AG04449 (cell line): ENCODE results near the gene MIEN1.
"Not testable (repeated sequence)": the region's sequence is repeated elsewhere in the genome, so short reads cannot be mapped to it uniquely, and the experiment has no call there.

ENCODE experiments used
- CTCF ChIA-PET: fragments of 350-600 bp; formaldehyde crosslinking; extraction: SDS; loops from one replicate; lab custom pipeline; 2021; ENCODE audit warnings: antibody characterized with exemption; lab: Yijun Ruan, JAX
- POLR2A ChIA-PET: fragments of 400-600, 350-600 bp; formaldehyde crosslinking; extraction: SDS; loops from one replicate; lab custom pipeline; 2020; ENCODE audit warnings: antibody characterized with exemption, inconsistent platforms; lab: Yijun Ruan, JAX
- DNase-seq: peaks from one replicate; pipeline ENCODE4 v3.0.0-alpha.2; 2010; ENCODE audit warnings: low read depth, low spot score
- H3K4me3 ChIP-seq: 2 replicates; pipeline ENCODE4 v1.5.1; 2011; ENCODE audit warnings: low read depth, mild to moderate bottlenecking, control low read depth, low read length
- TF ChIP-seq, protein P1 (sequence below): IDR thresholded peaks from one replicate; pipeline ENCODE4 v1.5.1; 2011; ENCODE audit warnings: mild to moderate bottlenecking, moderate library complexity, low read length, control low read depth, inconsistent platforms; ENCODE audit not compliant: insufficient read depth; ENCODE audit errors: missing control alignments

Gene MIEN1

DNA sequence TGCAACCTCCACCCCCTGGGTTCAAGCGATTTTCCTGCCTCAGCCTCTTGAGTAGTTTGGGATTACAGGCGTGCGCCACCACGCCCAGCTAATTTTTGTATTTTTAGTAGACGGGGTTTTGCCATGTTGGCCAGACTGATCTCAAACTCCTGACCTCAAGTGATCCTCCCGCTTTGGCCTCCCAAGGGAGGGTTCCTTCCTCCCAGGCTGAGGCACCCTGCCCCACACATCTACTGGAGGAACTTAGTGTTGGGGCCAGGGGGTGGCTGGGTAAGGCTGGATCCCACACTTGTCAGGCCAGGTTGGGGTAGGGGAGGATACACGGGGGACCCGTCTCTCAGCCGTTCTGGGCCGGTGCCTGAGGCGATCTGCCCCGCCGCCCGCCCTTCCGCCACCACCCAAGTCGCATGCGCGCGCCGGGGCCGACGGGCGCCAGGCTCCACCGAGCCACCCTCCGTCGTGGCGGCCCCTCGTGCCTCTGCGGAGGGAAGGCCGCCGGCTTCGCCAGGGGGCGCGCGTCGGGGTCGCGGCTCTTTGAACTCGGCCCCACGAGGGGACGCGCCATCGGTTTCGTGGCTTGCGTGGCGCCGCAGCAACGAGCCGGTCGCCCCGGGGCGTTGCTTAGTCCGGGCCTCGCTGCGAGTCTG, 23.3 kb upstream of the MIEN1 start:
- H3K4me3 ChIP-seq, result peak overlapping the region; percentile 69
- CTCF ChIA-PET, result interaction anchor here (1.4 to 2.4 kb wide), 6 partner anchors 10 to 135 kb away, joined by 5 to 19 read pairs (median 12); partner anchors contain the start of gene MIEN1
- TF ChIP-seq, protein P1, sequence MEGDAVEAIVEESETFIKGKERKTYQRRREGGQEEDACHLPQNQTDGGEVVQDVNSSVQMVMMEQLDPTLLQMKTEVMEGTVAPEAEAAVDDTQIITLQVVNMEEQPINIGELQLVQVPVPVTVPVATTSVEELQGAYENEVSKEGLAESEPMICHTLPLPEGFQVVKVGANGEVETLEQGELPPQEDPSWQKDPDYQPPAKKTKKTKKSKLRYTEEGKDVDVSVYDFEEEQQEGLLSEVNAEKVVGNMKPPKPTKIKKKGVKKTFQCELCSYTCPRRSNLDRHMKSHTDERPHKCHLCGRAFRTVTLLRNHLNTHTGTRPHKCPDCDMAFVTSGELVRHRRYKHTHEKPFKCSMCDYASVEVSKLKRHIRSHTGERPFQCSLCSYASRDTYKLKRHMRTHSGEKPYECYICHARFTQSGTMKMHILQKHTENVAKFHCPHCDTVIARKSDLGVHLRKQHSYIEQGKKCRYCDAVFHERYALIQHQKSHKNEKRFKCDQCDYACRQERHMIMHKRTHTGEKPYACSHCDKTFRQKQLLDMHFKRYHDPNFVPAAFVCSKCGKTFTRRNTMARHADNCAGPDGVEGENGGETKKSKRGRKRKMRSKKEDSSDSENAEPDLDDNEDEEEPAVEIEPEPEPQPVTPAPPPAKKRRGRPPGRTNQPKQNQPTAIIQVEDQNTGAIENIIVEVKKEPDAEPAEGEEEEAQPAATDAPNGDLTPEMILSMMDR, result peak; percentile 10
- DNase-seq, result no peak
- POLR2A ChIA-PET, result interaction anchor here (1.0 kb wide), 1 partner anchor 85 kb away, joined by 3 read pairs; no protein-coding TSS in a partner anchor

DNA sequence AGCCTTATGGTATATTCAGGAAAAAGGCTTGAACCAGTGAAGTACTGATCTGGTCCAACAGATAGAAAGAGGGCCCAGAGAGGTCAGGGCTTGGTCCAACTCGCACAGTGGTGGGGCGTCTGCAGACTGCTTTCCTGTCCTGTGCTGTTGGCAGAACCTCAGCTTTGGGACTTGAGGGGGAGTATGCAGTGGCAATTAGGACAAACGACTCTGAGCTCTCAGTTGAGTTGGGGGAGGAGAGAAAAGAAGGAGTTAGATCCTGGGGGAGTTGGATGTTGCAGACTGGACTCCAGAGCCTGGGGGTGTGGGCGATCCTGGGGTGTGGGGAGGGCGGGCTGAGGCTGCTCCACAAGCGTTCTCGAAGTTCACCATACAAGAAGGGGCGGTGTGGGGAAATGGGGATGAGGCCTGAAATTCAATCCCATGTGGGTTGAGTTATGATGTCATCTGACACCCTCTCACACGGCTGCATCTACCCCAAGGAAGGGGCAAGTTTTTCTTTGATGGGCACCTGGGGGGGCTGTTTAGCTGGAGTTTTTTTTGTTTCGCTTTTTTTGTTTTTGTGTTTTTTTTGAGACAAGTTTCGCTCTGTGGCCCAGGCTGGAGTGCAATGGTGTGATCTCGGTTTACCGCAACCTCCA, 22.0 kb upstream of the MIEN1 start:
- POLR2A ChIA-PET, result interaction anchor here (1.0 kb wide), 1 partner anchor 84 kb away, joined by 3 read pairs; no protein-coding TSS in a partner anchor
- CTCF ChIA-PET, result interaction anchor here (1.1 to 2.4 kb wide), 7 partner anchors 8 to 133 kb away, joined by 3 to 19 read pairs (median 12); partner anchors contain the start of gene MIEN1
- TF ChIP-seq, protein P1, result no peak
- DNase-seq, result no peak
- H3K4me3 ChIP-seq, result no peak overlapping the region

DNA sequence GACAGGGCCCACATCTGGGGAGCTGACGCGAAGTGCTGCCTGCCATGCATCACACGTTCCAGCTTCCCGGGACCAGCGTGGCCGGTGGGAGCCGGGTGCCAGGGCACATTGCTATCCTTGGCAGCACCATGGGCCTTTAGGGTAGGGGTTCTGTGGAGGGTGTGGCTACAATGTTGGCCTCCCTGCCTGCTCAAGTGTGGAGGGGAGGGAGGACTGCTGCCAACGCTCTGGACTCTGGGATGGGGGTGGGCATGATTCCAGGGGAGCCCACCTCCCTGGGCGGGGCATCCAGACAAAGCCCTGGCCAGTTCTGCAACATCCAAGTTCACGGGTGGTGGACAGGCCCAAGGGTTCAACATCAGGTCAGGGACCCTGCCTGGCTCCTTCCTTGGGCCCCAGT, 21.3 kb upstream of the MIEN1 start:
- H3K4me3 ChIP-seq, result no peak overlapping the region
- POLR2A ChIA-PET, result interaction anchor here (0.6 kb wide), 1 partner anchor 79 kb away, joined by 3 read pairs; no protein-coding TSS in a partner anchor
- no peak for DNase-seq
- CTCF ChIA-PET, result interaction anchor here (2.1 to 2.4 kb wide), 3 partner anchors 22 to 131 kb away, joined by 7 to 14 read pairs (median 13); partner anchors contain the start of gene MIEN1
- TF ChIP-seq, protein P1, result no peak

DNA sequence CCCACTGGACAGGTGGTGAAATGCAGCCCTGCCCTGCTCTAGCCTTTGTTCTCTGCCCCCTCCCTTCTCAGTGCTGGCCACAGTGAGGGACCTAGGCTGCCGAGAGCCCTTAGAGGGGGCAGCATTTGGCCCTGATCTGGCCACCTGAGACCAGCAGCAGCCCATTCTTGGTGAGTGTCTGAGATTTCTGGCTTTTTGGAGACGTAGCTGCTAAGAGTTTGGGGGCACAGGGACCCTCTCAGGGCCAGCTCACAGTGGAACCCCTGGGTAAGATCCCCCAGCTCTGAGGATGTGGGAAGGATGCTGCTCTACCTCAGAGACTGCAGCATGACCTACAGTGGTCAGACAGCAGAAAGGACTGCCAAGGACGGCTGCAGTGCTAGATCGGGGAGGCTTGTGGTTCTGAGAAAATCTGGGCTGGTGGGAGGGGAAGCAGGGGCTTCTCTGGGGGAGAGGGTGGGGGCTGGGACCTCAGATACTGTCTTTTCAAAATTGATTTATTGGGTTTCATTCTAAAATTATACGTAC, 20.7 kb upstream of the MIEN1 start:
- CTCF ChIA-PET, result interaction anchor here (2.4 to 3.6 kb wide), 3 partner anchors 128 to 130 kb away, joined by 7 to 13 read pairs (median 11); no protein-coding TSS in a partner anchor
- POLR2A ChIA-PET, result interaction anchor here (0.6 kb wide), 1 partner anchor 80 kb away, joined by 3 read pairs; no protein-coding TSS in a partner anchor
- no peak overlapping the region for H3K4me3 ChIP-seq
- DNase-seq, result no peak
- TF ChIP-seq, protein P1, result no peak

DNA sequence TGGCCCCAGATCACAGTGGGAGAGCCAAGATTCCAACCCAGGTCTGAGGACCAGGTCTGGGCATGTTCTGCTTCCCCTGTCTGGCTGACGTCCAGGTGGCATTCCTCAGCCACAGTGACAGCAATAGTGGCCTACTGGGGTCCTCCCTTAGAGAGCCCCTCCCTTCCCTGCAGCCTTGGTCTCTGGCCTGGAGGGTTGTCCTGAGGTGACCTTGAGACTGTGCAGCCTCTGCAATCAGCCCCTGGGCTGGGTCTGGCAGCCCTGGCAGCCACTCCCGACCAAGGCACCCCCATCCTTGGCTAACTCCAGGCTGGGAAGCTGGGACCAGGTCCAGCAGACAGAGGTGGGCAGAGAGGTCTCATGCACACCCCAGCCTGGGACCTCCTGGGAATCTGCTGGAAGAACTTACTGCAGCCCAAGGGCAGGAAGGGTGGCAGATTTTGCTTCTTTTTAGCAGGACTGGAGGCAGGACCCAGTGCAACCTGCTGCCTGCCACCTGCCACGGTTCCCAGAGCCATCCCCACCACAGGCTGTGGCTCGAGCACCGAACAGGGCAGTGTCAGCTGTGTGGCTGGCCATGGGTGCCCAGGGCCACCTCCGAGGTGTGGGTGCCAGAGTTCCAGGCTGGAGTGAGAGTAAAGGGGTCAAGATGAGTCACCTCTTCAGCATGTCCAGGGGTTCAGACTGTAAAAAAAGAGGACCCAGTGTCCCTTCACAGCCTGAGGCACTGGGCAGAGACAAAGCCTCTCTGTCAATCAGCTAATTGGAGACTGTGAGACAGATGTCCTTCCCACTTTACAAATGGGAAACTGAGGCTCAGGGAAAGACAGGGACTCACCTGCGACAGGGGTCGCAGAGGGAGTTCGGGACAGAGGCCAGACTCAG, 20.0 kb upstream of the MIEN1 start:
- ChIA-PET CTCF (interaction anchor here (2.2 to 3.6 kb wide), 3 partner anchors 21 to 129 kb away, joined by 7 to 11 read pairs (median 11); partner anchors contain the start of gene MIEN1), POLR2A (no interaction called here)
- no peak overlapping the region for H3K4me3 ChIP-seq
- DNase-seq, result no peak
- TF ChIP-seq, protein P1, result no peak

DNA sequence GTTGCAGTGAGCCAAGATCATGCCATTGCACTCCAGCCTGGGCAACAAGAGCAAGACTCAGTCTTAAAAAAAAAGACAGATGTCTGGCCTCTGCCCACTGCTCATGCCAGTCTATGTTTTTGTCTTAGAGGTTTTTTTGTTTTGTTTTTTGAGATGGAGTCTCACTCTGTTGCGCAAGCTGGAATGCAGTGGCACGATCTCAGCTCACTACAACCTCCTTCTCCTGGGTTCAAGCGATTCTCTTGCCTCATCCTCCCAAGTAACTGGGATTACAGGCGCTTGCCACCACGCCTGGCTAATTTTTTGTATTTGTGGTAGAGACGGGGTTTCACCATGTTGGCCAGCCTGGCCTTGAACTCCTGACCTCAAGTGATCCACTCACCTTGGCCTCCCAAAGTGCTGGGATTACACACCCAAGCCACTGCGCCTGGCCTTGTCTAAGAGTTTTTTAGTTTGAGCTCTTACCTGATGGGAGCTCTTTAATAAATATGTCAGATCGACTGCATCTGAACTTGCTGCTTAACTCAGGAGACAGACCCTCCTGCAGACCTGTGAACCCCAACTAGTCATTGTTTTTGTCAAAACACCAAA, 18.2 kb upstream of the MIEN1 start:
- POLR2A ChIA-PET, H3K4me3 ChIP-seq, DNase-seq: not testable (repeated sequence)
- CTCF ChIA-PET, result interaction anchor here (0.9 to 3.6 kb wide), 4 partner anchors 11 to 127 kb away, joined by 3 to 11 read pairs (median 8); partner anchors contain the start of gene MIEN1
